H1 (cell line): ENCODE data around the gene TLCD2. TPM values are rescaled to one million over a fixed set of nuclear protein-coding genes. Genes with fewer than 3 reads are reported as not detected.

ENCODE experiments used
- BACH1 ChIP-seq: IDR thresholded peaks from 2 replicates; pipeline ENCODE4 v1.6.1; 2012; ENCODE audit warnings: low read length, improper control_type of control experiment
- BCL11A ChIP-seq, 2 experiments: IDR thresholded peaks; one replicate each; pipeline ENCODE4 v1.6.1; 2011; ENCODE audit warnings: low read depth in 2 of 2, low read length in 2 of 2, mild to moderate bottlenecking in 2 of 2
- CBX5 ChIP-seq: fragments of 300-800, 300-1000 bp; sonication (generic); IDR thresholded peaks from 2 replicates; pipeline ENCODE4 v1.7.1; 2016; ENCODE audit warnings: antibody characterized with exemption, low read length, low read depth
- CREB1 ChIP-seq: IDR thresholded peaks from 2 replicates; pipeline ENCODE4 v1.6.1; 2012; ENCODE audit warnings: inconsistent platforms
- EP300 ChIP-seq, 2 experiments: IDR thresholded peaks; 1 replicate in 1 of 2; 2 replicates in 1 of 2; pipeline ENCODE4 v1.6.1; 2011 to 2012; ENCODE audit warnings: low read depth in 2 of 2, low read length in 2 of 2, mild to moderate bottlenecking in 2 of 2, borderline replicate concordance in 1 of 2, inconsistent platforms in 1 of 2, moderate library complexity in 1 of 2
- GABPA ChIP-seq: IDR thresholded peaks from 2 replicates; pipeline ENCODE4 v1.6.1; 2011; ENCODE audit warnings: mild to moderate bottlenecking, low read length, moderate library complexity, borderline replicate concordance; ENCODE audit not compliant: insufficient read depth
- HDAC6 ChIP-seq: IDR thresholded peaks from one replicate; pipeline ENCODE4 v1.7.1; 2012; ENCODE audit warnings: low read depth, mild to moderate bottlenecking, inconsistent platforms, low read length, moderate library complexity
- KDM4A ChIP-seq: IDR thresholded peaks from one replicate; pipeline ENCODE4 v1.7.1; 2012; ENCODE audit warnings: low read depth, mild to moderate bottlenecking, moderate library complexity, low read length, inconsistent platforms; ENCODE audit not compliant: severe bottlenecking
- KDM5A ChIP-seq: fragments of 200-600 bp; IDR thresholded peaks from 2 replicates; pipeline ENCODE4 v1.7.1; 2012; ENCODE audit warnings: mild to moderate bottlenecking, low read length, inconsistent platforms, mixed read lengths
- MAFK ChIP-seq: IDR thresholded peaks from 2 replicates; pipeline ENCODE4 v1.6.1; 2012; ENCODE audit warnings: low read depth, mild to moderate bottlenecking, improper control_type of control experiment, low read length
- POLR2AphosphoS5 ChIP-seq: IDR thresholded peaks from 2 replicates; pipeline ENCODE4 v1.6.1; 2011; ENCODE audit warnings: low read depth, low read length
- RAD21 ChIP-seq, 2 experiments: IDR thresholded peaks in 1 of 2; conservative IDR thresholded peaks in 1 of 2; 2 replicates each; pipeline ENCODE4 v1.6.1; 2011; ENCODE audit warnings: low read depth in 2 of 2, low read length in 2 of 2, improper control_type of control experiment in 1 of 2, inconsistent platforms in 1 of 2, mild to moderate bottlenecking in 1 of 2, moderate library complexity in 1 of 2
- RFX5 ChIP-seq: IDR thresholded peaks from 2 replicates; pipeline ENCODE4 v1.6.1; 2011; ENCODE audit warnings: low read depth, low read length, improper control_type of control experiment, borderline replicate concordance
- SIN3A ChIP-seq, 2 experiments: IDR thresholded peaks in 1 of 2; conservative IDR thresholded peaks in 1 of 2; 2 replicates each; pipeline ENCODE4 v1.6.1; 2011 to 2012; ENCODE audit warnings: low read length in 2 of 2, improper control_type of control experiment in 1 of 2, low read depth in 1 of 2, mild to moderate bottlenecking in 1 of 2
- SP2 ChIP-seq: IDR thresholded peaks from 2 replicates; pipeline ENCODE4 v1.6.1; 2012; ENCODE audit warnings: mild to moderate bottlenecking, low read length, inconsistent platforms
- SP4 ChIP-seq: IDR thresholded peaks from 2 replicates; pipeline ENCODE4 v1.6.1; 2012; ENCODE audit warnings: low read length, inconsistent platforms
- TAF7 ChIP-seq: optimal IDR thresholded peaks from 2 replicates; pipeline ENCODE3; 2011; ENCODE audit warnings: low read depth, mild to moderate bottlenecking, inconsistent platforms, low read length, moderate library complexity, borderline replicate concordance
- TBP ChIP-seq: IDR thresholded peaks from 2 replicates; pipeline ENCODE4 v1.6.1; 2011; ENCODE audit warnings: low read depth, low read length, improper control_type of control experiment
- TEAD4 ChIP-seq: IDR thresholded peaks from 2 replicates; pipeline ENCODE4 v1.6.1; 2012; ENCODE audit warnings: low read depth, low read length, inconsistent platforms, mixed read lengths
- polyA plus RNA-seq, 7 experiments: library from polyadenylated mRNA; depleted of rRNA in 3 of 7; stranded (reverse) in 5 of 7; unstranded in 2 of 7; fragments of >200 nt in 5 of 7; fragments of 200-250 nt in 2 of 7; gene quantifications; 1 replicate in 5 of 7; 2 replicates in 1 of 7; 4 replicates in 1 of 7; pipeline versions ENCODE4 v1.2.1 to v1.2.3, GENCODE V29; 2011 to 2013; ENCODE audit warnings: missing spikeins in 2 of 7, mixed read lengths in 2 of 7
- total RNA-seq: library from RNA; stranded (reverse); fragmentation: NEBNext Ultra II Directional; extraction: Animal tissue kit (Norgen Biotek cat#: 25700); gene quantifications from 2 replicates; pipeline ENCODE4 v1.2.1, GENCODE V29; 2021
- TF ChIP-seq, protein P1 (sequence below): IDR thresholded peaks from 2 replicates; pipeline ENCODE4 v1.6.1; 2012; ENCODE audit warnings: low read length, inconsistent platforms
- TF ChIP-seq, protein P2 (sequence below): IDR thresholded peaks from 2 replicates; pipeline ENCODE4 v1.6.1; 2011; ENCODE audit warnings: low read length, improper control_type of control experiment

TLCD2 gene
- total and polyA plus RNA-seq, 2 of the 8 experiments (the other 6 are each of a cell fraction or from before 2014, with no cell fraction given): 0.47 to 1.4 TPM

DNA sequence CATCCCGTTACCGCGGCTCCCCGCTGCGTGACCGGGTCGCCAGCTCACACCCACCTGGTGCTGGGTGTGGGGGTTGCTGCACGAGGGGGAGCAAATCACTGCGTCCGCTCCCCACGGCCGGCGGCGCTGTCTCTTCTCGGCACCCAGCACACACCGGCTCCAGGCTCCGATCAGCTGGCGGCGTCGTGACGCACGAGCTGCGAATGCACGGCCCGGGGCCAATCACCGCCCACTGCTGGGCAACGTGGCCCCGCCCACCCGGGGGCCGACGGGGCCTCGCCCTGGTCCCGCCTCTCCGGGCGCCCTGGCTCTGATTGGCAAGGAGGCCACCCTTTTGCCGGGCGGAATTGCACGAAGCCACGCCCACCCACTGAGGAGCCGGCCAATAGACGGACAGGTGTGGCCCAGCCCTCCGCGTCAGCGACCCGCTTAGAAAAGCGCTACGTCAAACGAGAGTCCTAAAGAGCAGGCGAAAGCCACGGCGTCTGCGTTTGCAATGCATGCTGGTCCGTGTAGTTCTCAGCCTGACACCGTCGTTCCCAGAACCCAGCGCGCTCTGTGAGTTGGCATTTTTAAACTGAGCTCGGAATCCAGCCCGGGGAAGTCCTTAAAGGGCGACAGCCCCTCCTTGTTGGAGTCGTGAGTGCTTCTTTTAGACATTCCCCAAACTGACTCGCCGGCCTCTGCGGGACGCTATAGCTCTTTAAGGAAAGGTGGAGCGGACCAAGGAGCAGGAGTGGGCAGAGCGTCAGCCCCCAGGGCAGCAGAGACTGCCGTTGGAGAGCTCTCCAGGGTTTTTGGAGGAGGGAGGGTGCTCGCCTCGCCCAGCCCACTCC lies 6.1 kb upstream of the TLCD2 start (continued):
- TF ChIP-seq, protein P1, sequence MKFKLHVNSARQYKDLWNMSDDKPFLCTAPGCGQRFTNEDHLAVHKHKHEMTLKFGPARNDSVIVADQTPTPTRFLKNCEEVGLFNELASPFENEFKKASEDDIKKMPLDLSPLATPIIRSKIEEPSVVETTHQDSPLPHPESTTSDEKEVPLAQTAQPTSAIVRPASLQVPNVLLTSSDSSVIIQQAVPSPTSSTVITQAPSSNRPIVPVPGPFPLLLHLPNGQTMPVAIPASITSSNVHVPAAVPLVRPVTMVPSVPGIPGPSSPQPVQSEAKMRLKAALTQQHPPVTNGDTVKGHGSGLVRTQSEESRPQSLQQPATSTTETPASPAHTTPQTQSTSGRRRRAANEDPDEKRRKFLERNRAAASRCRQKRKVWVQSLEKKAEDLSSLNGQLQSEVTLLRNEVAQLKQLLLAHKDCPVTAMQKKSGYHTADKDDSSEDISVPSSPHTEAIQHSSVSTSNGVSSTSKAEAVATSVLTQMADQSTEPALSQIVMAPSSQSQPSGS: no peak; the same call in 1 of the 2 replicates
- TF ChIP-seq SIN3A (conservative IDR thresholded peaks at IDR 0.05 in 1 of 2, IDR thresholded peaks at IDR 0.05 in 1 of 2; ENCODE audit: low read depth in 1 of 2, low read length in 2 of 2) (peak; percentile 92 to 96), SP2 (peak; percentile 73), GABPA (no peak), CBX5 (no peak), CREB1 (peak; percentile 94), RAD21 (IDR thresholded peaks at IDR 0.05 in 1 of 2, conservative IDR thresholded peaks at IDR 0.05 in 1 of 2; ENCODE audit: low read depth in 2 of 2, low read length in 2 of 2) (no peak), HDAC6 (no peak), BCL11A (IDR thresholded peaks at IDR 0.05; ENCODE audit: low read depth in 2 of 2, low read length in 2 of 2) (no peak), POLR2AphosphoS5 (peak; percentile 87), EP300 (IDR thresholded peaks at IDR 0.05; ENCODE audit: borderline replicate concordance in 1 of 2, low read depth in 2 of 2, low read length in 2 of 2) (no peak), RFX5 (no peak), KDM5A (no peak), BACH1 (peak; percentile 99), SP4 (peak; percentile 95), TAF7 (peak; percentile 80), KDM4A (peak; percentile 29), MAFK (peak; percentile 94), TEAD4 (peak; percentile 47; the same call in 1 of the 2 replicates), TBP (peak; percentile 87)
- TF ChIP-seq, protein P2, sequence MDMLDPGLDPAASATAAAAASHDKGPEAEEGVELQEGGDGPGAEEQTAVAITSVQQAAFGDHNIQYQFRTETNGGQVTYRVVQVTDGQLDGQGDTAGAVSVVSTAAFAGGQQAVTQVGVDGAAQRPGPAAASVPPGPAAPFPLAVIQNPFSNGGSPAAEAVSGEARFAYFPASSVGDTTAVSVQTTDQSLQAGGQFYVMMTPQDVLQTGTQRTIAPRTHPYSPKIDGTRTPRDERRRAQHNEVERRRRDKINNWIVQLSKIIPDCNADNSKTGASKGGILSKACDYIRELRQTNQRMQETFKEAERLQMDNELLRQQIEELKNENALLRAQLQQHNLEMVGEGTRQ: peak; percentile 65
